HG03159 (cell line): Measurements from ENCODE around the gene LYSET.
"Not testable (repeated sequence)": the region's sequence is repeated elsewhere in the genome, so short reads cannot be mapped to it uniquely, and the experiment has no call there.

Source experiments
- ATAC-seq: cut with Tn5 transposase; IDR thresholded peaks from one replicate; pipeline ENCODE4 v1.9.1; 2021; ENCODE audit warnings: mild to moderate bottlenecking, moderate library complexity; ENCODE audit not compliant: unreplicated experiment

Gene LYSET

DNA sequence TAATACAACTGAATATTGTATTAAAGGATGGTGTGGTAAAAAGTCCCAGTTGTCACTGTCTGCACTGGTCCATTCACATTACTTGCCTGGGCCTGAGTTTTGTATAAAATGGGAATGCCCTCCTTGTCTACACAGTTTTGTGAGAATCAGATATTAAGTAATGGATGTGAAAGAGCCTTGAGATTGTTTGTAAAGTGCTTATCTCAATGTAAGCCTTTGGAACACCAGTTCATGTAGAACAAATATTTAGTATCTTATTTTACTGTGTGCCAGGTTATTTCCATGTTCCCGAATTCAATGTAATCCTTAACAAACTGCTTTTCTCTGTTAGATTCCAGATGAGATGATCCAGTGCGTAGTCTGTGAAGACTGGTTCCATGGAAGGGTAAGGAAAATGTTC is 29.5 kb downstream of the LYSET start:
- ATAC-seq = no peak

DNA sequence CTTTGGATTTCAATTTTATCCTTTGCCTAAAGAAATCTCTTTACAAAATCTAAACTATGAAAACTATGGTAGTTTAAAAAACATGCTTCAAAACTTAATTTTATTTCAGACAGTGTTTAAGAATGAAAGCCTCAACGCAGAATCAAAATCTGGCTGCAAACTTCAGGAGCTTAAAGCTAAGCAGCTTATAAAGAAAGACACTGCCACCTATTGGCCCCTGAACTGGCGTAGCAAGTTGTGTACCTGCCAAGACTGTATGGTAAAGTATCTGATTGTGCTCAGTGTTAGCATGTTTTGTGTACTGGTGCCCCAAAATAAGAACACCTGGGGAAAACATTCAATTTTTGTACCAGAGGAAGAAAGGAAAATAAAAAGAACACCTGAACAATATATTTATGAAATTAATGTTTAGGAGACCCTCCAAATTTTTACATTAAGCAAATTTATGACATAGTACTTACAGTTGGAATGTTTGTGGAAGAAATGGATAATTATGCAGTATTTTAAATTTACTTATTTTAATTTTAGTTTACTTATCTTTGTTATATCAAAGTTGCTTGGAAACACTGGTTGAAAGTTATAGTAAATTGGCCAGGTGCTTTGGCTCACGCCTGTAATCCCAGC is 34.1 kb downstream of the LYSET start:
- ATAC-seq = peak; percentile 58

DNA sequence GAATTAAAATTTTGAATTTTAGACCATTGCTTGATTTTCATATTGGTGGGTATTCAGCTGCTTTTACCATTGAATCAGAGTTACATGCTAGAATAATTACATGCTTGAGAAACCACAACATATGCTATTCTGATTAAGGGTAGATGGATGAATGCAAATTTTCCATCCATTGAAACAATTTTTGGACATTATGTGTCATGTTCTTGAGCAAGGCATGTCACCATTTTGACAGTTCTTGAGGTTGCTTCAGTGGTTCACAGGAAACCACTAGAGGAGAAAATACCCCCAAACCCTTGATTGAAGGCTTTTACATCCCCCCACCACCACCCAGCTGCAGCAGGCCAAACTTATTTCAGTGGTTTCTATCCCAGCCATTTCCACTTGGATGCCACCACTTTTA is 35.4 kb downstream of the LYSET start:
- ATAC-seq = no peak

DNA sequence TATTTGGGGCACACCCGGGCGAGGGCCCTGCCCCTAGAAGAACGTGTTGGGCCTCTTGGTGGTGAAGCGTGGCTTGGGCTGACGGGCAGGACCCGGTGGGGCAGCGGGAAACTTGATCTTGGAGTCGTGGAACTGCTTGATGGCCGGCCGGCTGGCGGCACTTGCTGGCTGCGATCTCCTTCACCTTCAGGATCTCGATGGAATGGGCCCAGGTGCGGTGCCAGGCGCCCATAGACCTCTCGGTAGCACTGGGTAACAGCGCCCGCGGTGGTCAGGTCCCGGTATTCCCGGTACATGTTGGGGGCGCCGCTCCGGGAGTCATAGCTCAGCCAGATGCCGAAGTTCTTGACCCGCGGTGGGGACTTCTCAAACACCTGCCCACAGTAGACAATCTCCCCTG is 38.4 kb downstream of the LYSET start:
- no peak for ATAC-seq

DNA sequence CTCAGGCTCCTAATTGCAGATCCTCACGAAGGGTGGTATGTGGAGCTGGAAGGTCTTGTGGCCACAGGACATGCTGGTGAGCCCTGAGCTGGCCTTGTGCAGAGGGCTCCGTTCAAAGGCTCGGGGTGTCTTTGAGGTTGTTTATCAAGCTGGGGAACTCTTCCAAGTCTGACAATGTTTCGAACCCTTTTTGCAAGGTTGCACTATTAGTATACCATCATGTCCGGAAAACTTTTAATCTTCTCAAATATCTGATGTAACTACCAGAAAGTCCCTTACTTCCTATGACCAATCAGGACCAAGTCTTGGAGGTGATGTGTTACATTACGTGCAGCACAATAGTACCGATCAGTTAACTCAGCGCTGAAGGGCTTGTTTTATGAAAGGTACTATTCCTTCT is 43.4 kb downstream of the LYSET start:
- no peak for ATAC-seq

DNA sequence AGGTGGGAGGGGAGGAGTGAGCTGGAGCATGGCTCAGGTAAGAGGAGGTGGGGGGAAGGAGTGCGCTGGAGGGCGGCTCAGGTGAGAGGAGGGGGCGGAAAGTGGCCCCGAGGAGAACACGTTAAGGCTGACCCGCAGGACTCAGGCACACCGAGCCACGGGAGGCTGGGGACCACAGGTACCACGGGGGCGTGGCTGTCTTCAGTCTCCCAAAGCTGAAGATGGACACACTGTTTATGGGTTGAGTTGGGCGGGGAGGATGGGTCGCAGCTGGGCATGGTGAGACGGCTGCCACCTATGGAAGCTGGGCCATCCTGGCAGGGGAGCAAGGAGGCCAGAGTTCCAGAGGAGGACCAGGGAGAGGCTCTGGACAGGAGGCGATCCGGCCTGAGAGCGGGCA is 45.4 kb downstream of the LYSET start:
- no peak for ATAC-seq

DNA sequence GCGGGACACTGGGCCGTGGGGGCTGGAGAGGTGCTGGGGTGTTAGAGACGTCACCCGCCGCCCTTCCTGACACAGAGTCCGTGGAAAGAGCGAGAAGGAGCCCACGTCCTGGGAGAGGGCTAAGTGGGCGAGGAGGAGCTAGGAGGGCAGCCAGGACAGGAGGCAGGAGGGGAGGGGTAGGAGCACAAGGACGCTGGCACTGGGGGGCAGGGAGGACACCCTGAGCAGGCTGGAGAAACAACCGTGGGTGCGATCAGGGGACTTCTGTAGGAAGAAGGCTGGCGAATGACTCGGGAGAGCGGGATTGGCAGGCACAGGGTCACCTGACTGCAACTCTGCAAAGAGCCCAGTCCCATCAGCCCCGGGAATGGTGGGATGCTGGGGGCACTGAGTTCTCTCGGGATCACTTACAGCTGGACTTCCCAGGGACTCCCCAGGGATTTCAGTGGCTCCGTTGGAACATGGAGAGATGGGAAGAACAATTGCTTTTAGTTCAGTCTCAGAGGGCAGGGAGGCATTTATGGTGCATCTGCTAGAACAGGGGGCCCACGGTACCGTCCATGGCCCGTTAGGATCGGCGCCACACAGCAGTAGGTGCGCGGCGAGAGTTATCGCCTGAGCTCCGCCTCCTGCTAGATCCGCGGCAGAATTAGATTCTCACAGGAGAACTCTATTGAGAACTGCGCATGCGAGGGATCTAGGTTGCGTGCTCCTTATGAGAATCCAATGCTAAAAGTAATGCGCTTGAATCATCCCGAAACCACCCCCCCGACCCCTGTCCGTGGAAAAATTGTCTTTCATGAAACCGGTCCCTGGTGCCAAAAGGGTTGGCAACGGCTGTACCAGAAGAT is 46.2 kb downstream of the LYSET start:
- no peak for ATAC-seq

DNA sequence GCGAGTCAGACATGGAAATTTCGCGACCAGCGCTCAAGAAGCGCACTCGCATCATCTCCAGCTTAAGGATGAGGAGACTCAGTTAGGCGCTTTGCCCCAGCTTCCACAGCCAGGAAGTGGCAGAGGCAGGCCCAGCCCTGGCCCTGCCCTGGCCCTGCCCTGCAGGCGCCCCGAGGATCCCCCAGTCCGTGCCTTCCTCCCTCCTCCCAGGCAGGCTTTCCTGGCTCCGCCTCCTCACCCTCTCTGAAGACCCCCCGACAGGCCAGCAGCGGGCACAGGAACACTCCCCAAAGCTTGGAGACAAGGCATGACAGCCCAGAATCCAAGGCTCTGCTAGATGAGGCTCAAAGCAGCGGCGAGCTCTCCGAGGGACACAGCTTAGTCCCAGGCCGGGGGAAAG is 47.0 kb downstream of the LYSET start:
- ATAC-seq = no peak

DNA sequence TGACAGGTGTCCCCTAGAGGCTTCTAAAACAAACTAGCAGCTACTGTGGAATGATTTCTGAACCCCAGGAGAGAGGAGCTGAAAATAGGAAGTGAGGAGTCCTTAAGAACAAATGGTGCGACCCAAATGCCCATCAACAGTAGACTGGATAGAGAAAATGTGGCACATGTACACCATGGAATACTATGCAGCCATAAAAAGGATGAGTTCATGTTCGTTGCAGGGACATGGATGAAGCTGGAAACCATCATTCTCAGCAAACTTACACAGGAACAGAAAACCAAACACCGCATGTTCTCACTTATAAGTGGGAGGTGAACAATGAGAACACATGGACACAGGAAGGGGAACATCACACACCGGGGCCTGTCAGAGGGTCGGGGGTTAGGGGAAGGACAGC is 48.0 kb downstream of the LYSET start:
- not testable (repeated sequence) for ATAC-seq

DNA sequence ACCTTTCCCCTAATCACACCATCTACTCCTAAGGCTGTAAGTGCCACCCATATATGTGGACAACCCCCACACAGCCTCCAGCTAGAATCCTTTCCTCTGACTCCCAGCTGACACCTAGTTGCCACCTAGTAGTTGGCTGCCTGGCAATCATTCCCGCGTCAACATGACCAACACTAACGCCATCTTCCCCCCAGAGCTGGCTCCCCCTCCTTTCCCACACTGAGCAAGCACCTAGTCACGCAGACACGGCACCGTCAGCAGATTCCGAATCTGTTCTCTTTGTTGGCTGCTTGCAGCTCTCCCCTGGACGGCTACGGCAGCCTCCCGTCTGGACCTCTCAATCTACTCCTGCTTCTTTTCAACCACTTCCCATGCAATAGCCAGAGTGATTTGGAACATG is 49.7 kb downstream of the LYSET start:
- ATAC-seq = no peak
